PFSK-1 (cell line): ENCODE results near the gene SH3YL1.

Experiments used
- FOXP2 ChIP-seq: optimal IDR thresholded peaks from 2 replicates; pipeline ENCODE3; 2011; ENCODE audit warnings: borderline replicate concordance, control low read depth, inconsistent platforms; ENCODE audit not compliant: insufficient read depth; ENCODE audit errors: extremely low read length, extremely low read depth
- POLR2AphosphoS5 ChIP-seq: IDR thresholded peaks from 2 replicates; pipeline ENCODE4 v1.6.1; 2012; ENCODE audit warnings: low read depth, mild to moderate bottlenecking, control low read depth, low read length, moderate library complexity
- REST ChIP-seq, 2 experiments: IDR thresholded peaks; 2 replicates each; pipeline versions ENCODE4 v1.6.1 to v1.8.0; 2011 to 2012; ENCODE audit warnings: low read depth in 2 of 2, low read length in 2 of 2, control low read depth in 1 of 2, inconsistent platforms in 1 of 2, mild to moderate bottlenecking in 1 of 2, moderate library complexity in 1 of 2; ENCODE audit not compliant: insufficient read depth in 1 of 2
- SIN3A ChIP-seq: IDR thresholded peaks from 2 replicates; pipeline ENCODE4 v1.6.1; 2012; ENCODE audit warnings: mild to moderate bottlenecking, low read length, moderate library complexity, borderline replicate concordance; ENCODE audit not compliant: insufficient read depth
- TAF1 ChIP-seq: IDR thresholded peaks from 2 replicates; pipeline ENCODE4 v1.6.1; 2012; ENCODE audit warnings: low read length, control low read depth, borderline replicate concordance; ENCODE audit not compliant: insufficient read depth

Gene SH3YL1

GRCh38 chr2:257429-257828 lies 6.4 kb downstream of the SH3YL1 start:
- TF ChIP-seq REST (IDR thresholded peaks at IDR 0.05; ENCODE audit: insufficient read depth in 1 of 2, low read depth in 2 of 2, low read length in 2 of 2) (no peak), TAF1 (no peak), POLR2AphosphoS5 (no peak), FOXP2 (no peak), SIN3A (no peak)

- TF ChIP-seq REST (IDR thresholded peaks at IDR 0.05; ENCODE audit: insufficient read depth in 1 of 2, low read depth in 2 of 2, low read length in 2 of 2), result no peak
- no peak for TF ChIP-seq POLR2AphosphoS5
- TF ChIP-seq SIN3A, result no peak
- TF ChIP-seq TAF1, result no peak
- no peak for TF ChIP-seq FOXP2
These were observed 7.7 kb downstream of the SH3YL1 start for GRCh38 chr2:256094-256493.

- TF ChIP-seq POLR2AphosphoS5 (no peak), FOXP2 (no peak), REST (IDR thresholded peaks at IDR 0.05; ENCODE audit: insufficient read depth in 1 of 2, low read depth in 2 of 2, low read length in 2 of 2) (no peak)
These were observed 8.6 kb downstream of the SH3YL1 start for GRCh38 chr2:255195-255594.

- no peak for TF ChIP-seq REST (IDR thresholded peaks at IDR 0.05; ENCODE audit: insufficient read depth in 1 of 2, low read depth in 2 of 2, low read length in 2 of 2)
- no peak for TF ChIP-seq SIN3A
- TF ChIP-seq FOXP2, result no peak
- TF ChIP-seq POLR2AphosphoS5, result no peak
- TF ChIP-seq TAF1, result no peak
These were observed 9.6 kb downstream of the SH3YL1 start for GRCh38 chr2:254241-254640.

- TF ChIP-seq FOXP2 (no peak), POLR2AphosphoS5 (no peak), TAF1 (no peak), SIN3A (no peak), REST (IDR thresholded peaks at IDR 0.05; ENCODE audit: insufficient read depth in 1 of 2, low read depth in 2 of 2, low read length in 2 of 2) (no peak)
These were observed 10.6 kb downstream of the SH3YL1 start for GRCh38 chr2:253202-253638.
